HCT116 (cell line): Measurements from ENCODE around the gene GPX1. TPM values are rescaled to one million over a fixed set of nuclear protein-coding genes. Genes with fewer than 3 reads are reported as not detected.

Source experiments
- ATAC-seq: fragments of 200-7000 bp; cut with Tn5 transposase; 2 replicates; pipeline ENCODE4 v1.9.1; 2020; ENCODE audit warnings: mild to moderate bottlenecking, moderate library complexity
- BruUV-seq: library from RNA; stranded (reverse); fragments of 400-500 nt; replicated peaks from 2 replicates; lab custom pipeline; 2021; lab: Mats Ljungman, UMichigan
- CTCF ChIA-PET: fragments of 300-600 bp; sonication (Branson Sonifier 250); formaldehyde crosslinking; loops from one replicate; lab custom pipeline; 2021; ENCODE audit warnings: antibody characterized with exemption; lab: Charles Lee
- POLR2A ChIA-PET: fragments of 300-600, 350-600 bp; sonication (Branson Sonifier 250); formaldehyde crosslinking; loops from one replicate; lab custom pipeline; 2021; ENCODE audit warnings: antibody characterized with exemption; lab: Charles Lee
- RAD21 ChIA-PET, 2 experiments: fragments of 300-600 bp; sonication (Branson Sonifier 250); formaldehyde crosslinking; loops; one replicate each; lab custom pipeline; 2023; ENCODE audit warnings: low total read pairs in 2 of 2; ENCODE audit not compliant: uncharacterized antibody in 2 of 2, unreplicated experiment in 2 of 2, low non-redundant PET in 1 of 2; lab: Charles Lee
- DNase-seq: peaks from one replicate; pipeline ENCODE4 v3.0.0-alpha.2; 2010; ENCODE audit warnings: low read depth, low spot score
- H2AFZ ChIP-seq: fragments of 200-600 bp; shearing (Covaris generic), sonication (generic); 2 replicates; pipeline ENCODE4 v1.6.1; 2017; ENCODE audit warnings: low read depth, mixed run types, mixed read lengths, antibody characterized with exemption, low read length; ENCODE audit not compliant: poor library complexity, severe bottlenecking
- H3K27ac ChIP-seq: 2 replicates; pipeline ENCODE4 v1.5.1; 2012; ENCODE audit warnings: low read depth, low read length
- H3K27me3 ChIP-seq: fragments of 200-600 bp; sonication (generic); 2 replicates; pipeline ENCODE4 v1.6.1; 2016; ENCODE audit warnings: mixed run types, low read length, mixed read lengths; ENCODE audit not compliant: insufficient read depth
- H3K36me3 ChIP-seq, 2 experiments: fragments of 200-500 bp in 1 of 2; fragments of 200-600 bp in 1 of 2; sonication (Bioruptor generic) in 1 of 2; sonication (generic) in 1 of 2; 2 replicates each; pipeline versions ENCODE4 v1.5.1 to v1.6.1; 2014 to 2016; ENCODE audit warnings: low read length in 2 of 2, inconsistent platforms in 1 of 2, mixed read lengths in 1 of 2, mixed run types in 1 of 2; ENCODE audit not compliant: insufficient read depth in 2 of 2, control insufficient read depth in 1 of 2
- H3K4me1 ChIP-seq, 2 experiments: fragments of 200-600 bp in 1 of 2; sonication (generic) in 1 of 2; 2 replicates each; pipeline versions ENCODE4 v1.5.1 to v1.6.1; 2012 to 2017; ENCODE audit warnings: low read length in 2 of 2, inconsistent platforms in 1 of 2, mild to moderate bottlenecking in 1 of 2, mixed read lengths in 1 of 2, mixed run types in 1 of 2, moderate library complexity in 1 of 2; ENCODE audit not compliant: insufficient read depth in 2 of 2, control insufficient read depth in 1 of 2
- H3K4me2 ChIP-seq: fragments of 200-600 bp; sonication (generic); 2 replicates; pipeline ENCODE4 v1.6.1; 2017; ENCODE audit warnings: mixed run types, low read length, mixed read lengths
- H3K4me3 ChIP-seq, 2 experiments: fragments of 200-600 bp in 1 of 2; sonication (generic) in 1 of 2; replicated peaks in 1 of 2; 2 replicates each; pipeline ENCODE4 v1.5.1; 2011 to 2016; ENCODE audit warnings: low read length in 2 of 2, control low read depth in 1 of 2, low read depth in 1 of 2, mild to moderate bottlenecking in 1 of 2, mixed read lengths in 1 of 2, mixed run types in 1 of 2
- H3K79me2 ChIP-seq: fragments of 200-600 bp; sonication (generic); 2 replicates; pipeline ENCODE4 v1.6.1; 2017; ENCODE audit warnings: mild to moderate bottlenecking, mixed run types, low read length, moderate library complexity, mixed read lengths; ENCODE audit not compliant: insufficient read depth
- H3K9ac ChIP-seq: fragments of 200-600 bp; sonication (generic); 2 replicates; pipeline ENCODE4 v1.6.1; 2016; ENCODE audit warnings: low read length, mixed read lengths
- H3K9me2 ChIP-seq: fragments of 200-600 bp; sonication (generic), shearing (Covaris generic); 2 replicates; pipeline ENCODE4 v1.6.1; 2017; ENCODE audit warnings: mixed run types, mild to moderate bottlenecking, moderate library complexity; ENCODE audit not compliant: insufficient read depth
- H3K9me3 ChIP-seq, 2 experiments: fragments of 200-500 bp in 1 of 2; fragments of 200-600 bp in 1 of 2; sonication (Bioruptor generic) in 1 of 2; sonication (generic) in 1 of 2; 2 replicates each; pipeline ENCODE4 v1.6.1; 2014 to 2017; ENCODE audit warnings: low read length in 2 of 2, mixed read lengths in 2 of 2, inconsistent platforms in 1 of 2, low read depth in 1 of 2, mild to moderate bottlenecking in 1 of 2, mixed run types in 1 of 2, moderate library complexity in 1 of 2; ENCODE audit not compliant: control insufficient read depth in 1 of 2, insufficient read depth in 1 of 2
- H4K20me1 ChIP-seq: fragments of 200-600 bp; sonication (generic), shearing (Covaris generic); 2 replicates; pipeline ENCODE4 v1.6.1; 2017; ENCODE audit warnings: mixed run types, mild to moderate bottlenecking, moderate library complexity; ENCODE audit not compliant: insufficient read depth
- CBX3 ChIP-seq: IDR thresholded peaks from 2 replicates; pipeline ENCODE4 v1.6.1; 2012; ENCODE audit warnings: low read depth
- ELF1 ChIP-seq: IDR thresholded peaks from 2 replicates; pipeline ENCODE4 v1.6.1; 2012; ENCODE audit warnings: low read depth, borderline replicate concordance
- EZH2 ChIP-seq: fragments of 200-600 bp; sonication (generic); IDR thresholded peaks from 2 replicates; pipeline ENCODE4 v1.6.1; 2017; ENCODE audit warnings: antibody characterized with exemption, mixed run types
- POLR2AphosphoS5 ChIP-seq: IDR thresholded peaks from 2 replicates; pipeline ENCODE4 v1.6.1; 2011; ENCODE audit warnings: mild to moderate bottlenecking, low read depth, low read length, moderate library complexity
- RAD21 ChIP-seq: IDR thresholded peaks from 2 replicates; pipeline ENCODE4 v1.6.1; 2012; ENCODE audit warnings: low read depth, mild to moderate bottlenecking
- SRF ChIP-seq: IDR thresholded peaks from 2 replicates; pipeline ENCODE4 v1.6.1; 2012; ENCODE audit warnings: low read depth
- YY1 ChIP-seq: IDR thresholded peaks from 2 replicates; pipeline ENCODE4 v1.6.1; 2011; ENCODE audit warnings: low read length, low read depth, moderate library complexity, mild to moderate bottlenecking; ENCODE audit not compliant: insufficient replicate concordance; ENCODE audit errors: extremely low read depth
- ZFX ChIP-seq: fragments of 450-650 bp; IDR thresholded peaks from 2 replicates; pipeline ENCODE4 v1.6.1; 2017
- intact Hi-C: fragments of 100-400 bp; cut with micrococcal nuclease; formaldehyde crosslinking; loops from 2 replicates; pipeline ENCODE4 v1.10.0; 2022
- total RNA-seq: library from RNA; stranded (reverse); gene quantifications from one replicate; pipeline ENCODE4 v1.2.1, GENCODE V29; 2021; ENCODE audit not compliant: unreplicated experiment
- TF ChIP-seq, protein P1 (sequence below), 3 experiments: fragments of 200-600 bp in 1 of 3; sonication (generic) in 1 of 3; IDR thresholded peaks in 2 of 3; conservative IDR thresholded peaks in 1 of 3; 2 replicates each; pipeline ENCODE4 v1.5.1; 2012 to 2017; ENCODE audit warnings: low read depth in 2 of 3, low read length in 2 of 3, antibody characterized with exemption in 1 of 3, borderline replicate concordance in 1 of 3, control low read depth in 1 of 3, mild to moderate bottlenecking in 1 of 3, mixed read lengths in 1 of 3, mixed run types in 1 of 3, moderate library complexity in 1 of 3; ENCODE audit not compliant: insufficient read depth in 1 of 3
- TF ChIP-seq, protein P2 (sequence below): IDR thresholded peaks from 2 replicates; pipeline ENCODE4 v1.6.1; 2012
- TF ChIP-seq, protein P3 (sequence below): IDR thresholded peaks from 2 replicates; pipeline ENCODE4 v1.6.1; 2011; ENCODE audit warnings: mild to moderate bottlenecking, low read length, moderate library complexity; ENCODE audit not compliant: insufficient replicate concordance; ENCODE audit errors: extremely low read depth
- TF ChIP-seq, protein P4 (sequence below): IDR thresholded peaks from 2 replicates; pipeline ENCODE4 v1.6.1; 2012; ENCODE audit warnings: low read depth

The GPX1 gene
- total RNA-seq, 1 experiment from 2014 or later = 330 TPM

DNA sequence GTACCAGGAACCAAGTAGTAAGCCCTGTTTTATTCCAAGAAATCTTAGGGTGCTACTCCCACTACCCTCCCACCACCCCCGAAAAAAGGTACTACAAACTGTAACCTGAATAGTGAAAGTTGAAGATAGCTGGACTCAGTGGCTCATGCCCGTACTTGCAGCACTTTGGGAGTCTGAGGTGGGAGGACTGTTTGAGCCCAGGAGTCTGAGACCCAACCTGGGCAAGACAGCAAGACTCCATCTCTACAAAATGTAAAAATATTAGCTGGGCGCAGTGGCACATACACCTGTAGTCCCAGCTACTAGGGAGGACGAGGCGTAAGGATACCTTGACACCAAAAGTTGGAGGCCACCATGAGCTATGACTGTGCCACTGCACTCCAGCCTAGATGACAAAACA, 45.7 kb upstream of the GPX1 start:
- Histone ChIP-seq H3K27me3 (no peaks in the 10 kb centered on the region), H3K79me2 (peaks cover 100% of the 10 kb centered on the region), H3K9ac (no peak overlapping the region), H2AFZ (no peak overlapping the region), H3K4me1 (peaks cover 17 to 25% of the 10 kb centered on the region in 2 experiments; a peak in 3 of 4 replicates), H3K36me3 (peaks cover 0 to 4% of the 10 kb centered on the region in 2 experiments; a peak in 3 of 4 replicates), H3K9me2 (no peaks in the 10 kb centered on the region), H3K4me3 (no peak overlapping the region), H3K9me3 (no peaks in the 10 kb centered on the region), H4K20me1 (peaks cover 53% of the 10 kb centered on the region; the same call in 1 of the 2 replicates), H3K27ac (no peak overlapping the region), H3K4me2 (no peak overlapping the region)
- TF ChIP-seq ZFX (no peak), POLR2AphosphoS5 (no peak), YY1 (no peak), EZH2 (no peak), RAD21 (no peak), CBX3 (no peak), SRF (no peak), ELF1 (no peak)
- TF ChIP-seq, protein P1, sequence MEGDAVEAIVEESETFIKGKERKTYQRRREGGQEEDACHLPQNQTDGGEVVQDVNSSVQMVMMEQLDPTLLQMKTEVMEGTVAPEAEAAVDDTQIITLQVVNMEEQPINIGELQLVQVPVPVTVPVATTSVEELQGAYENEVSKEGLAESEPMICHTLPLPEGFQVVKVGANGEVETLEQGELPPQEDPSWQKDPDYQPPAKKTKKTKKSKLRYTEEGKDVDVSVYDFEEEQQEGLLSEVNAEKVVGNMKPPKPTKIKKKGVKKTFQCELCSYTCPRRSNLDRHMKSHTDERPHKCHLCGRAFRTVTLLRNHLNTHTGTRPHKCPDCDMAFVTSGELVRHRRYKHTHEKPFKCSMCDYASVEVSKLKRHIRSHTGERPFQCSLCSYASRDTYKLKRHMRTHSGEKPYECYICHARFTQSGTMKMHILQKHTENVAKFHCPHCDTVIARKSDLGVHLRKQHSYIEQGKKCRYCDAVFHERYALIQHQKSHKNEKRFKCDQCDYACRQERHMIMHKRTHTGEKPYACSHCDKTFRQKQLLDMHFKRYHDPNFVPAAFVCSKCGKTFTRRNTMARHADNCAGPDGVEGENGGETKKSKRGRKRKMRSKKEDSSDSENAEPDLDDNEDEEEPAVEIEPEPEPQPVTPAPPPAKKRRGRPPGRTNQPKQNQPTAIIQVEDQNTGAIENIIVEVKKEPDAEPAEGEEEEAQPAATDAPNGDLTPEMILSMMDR (IDR thresholded peaks at IDR 0.05 in 2 of 3, conservative IDR thresholded peaks at IDR 0.05 in 1 of 3; ENCODE audit: borderline replicate concordance in 1 of 3, insufficient read depth in 1 of 3, low read depth in 2 of 3, low read length in 2 of 3) = no peak
- TF ChIP-seq, protein P2, sequence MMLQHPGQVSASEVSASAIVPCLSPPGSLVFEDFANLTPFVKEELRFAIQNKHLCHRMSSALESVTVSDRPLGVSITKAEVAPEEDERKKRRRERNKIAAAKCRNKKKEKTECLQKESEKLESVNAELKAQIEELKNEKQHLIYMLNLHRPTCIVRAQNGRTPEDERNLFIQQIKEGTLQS = no peak
- TF ChIP-seq, protein P3, sequence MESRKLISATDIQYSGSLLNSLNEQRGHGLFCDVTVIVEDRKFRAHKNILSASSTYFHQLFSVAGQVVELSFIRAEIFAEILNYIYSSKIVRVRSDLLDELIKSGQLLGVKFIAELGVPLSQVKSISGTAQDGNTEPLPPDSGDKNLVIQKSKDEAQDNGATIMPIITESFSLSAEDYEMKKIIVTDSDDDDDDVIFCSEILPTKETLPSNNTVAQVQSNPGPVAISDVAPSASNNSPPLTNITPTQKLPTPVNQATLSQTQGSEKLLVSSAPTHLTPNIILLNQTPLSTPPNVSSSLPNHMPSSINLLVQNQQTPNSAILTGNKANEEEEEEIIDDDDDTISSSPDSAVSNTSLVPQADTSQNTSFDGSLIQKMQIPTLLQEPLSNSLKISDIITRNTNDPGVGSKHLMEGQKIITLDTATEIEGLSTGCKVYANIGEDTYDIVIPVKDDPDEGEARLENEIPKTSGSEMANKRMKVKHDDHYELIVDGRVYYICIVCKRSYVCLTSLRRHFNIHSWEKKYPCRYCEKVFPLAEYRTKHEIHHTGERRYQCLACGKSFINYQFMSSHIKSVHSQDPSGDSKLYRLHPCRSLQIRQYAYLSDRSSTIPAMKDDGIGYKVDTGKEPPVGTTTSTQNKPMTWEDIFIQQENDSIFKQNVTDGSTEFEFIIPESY = no peak
- TF ChIP-seq, protein P4, sequence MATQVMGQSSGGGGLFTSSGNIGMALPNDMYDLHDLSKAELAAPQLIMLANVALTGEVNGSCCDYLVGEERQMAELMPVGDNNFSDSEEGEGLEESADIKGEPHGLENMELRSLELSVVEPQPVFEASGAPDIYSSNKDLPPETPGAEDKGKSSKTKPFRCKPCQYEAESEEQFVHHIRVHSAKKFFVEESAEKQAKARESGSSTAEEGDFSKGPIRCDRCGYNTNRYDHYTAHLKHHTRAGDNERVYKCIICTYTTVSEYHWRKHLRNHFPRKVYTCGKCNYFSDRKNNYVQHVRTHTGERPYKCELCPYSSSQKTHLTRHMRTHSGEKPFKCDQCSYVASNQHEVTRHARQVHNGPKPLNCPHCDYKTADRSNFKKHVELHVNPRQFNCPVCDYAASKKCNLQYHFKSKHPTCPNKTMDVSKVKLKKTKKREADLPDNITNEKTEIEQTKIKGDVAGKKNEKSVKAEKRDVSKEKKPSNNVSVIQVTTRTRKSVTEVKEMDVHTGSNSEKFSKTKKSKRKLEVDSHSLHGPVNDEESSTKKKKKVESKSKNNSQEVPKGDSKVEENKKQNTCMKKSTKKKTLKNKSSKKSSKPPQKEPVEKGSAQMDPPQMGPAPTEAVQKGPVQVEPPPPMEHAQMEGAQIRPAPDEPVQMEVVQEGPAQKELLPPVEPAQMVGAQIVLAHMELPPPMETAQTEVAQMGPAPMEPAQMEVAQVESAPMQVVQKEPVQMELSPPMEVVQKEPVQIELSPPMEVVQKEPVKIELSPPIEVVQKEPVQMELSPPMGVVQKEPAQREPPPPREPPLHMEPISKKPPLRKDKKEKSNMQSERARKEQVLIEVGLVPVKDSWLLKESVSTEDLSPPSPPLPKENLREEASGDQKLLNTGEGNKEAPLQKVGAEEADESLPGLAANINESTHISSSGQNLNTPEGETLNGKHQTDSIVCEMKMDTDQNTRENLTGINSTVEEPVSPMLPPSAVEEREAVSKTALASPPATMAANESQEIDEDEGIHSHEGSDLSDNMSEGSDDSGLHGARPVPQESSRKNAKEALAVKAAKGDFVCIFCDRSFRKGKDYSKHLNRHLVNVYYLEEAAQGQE = no peak
- RAD21 ChIA-PET = no interaction called here
- BruUV-seq = no TSS peak
- CTCF ChIA-PET = no interaction called here
- POLR2A ChIA-PET = interaction anchor here (0.6 kb wide), 1 partner anchor 40 kb away, joined by 3 read pairs; no protein-coding TSS in a partner anchor
- intact Hi-C loops = no loop called here
- no peak for ATAC-seq
- DNase-seq = no peak
